Suprapubic skin (tissue), 4 donors: ENCODE measurements around the gene TPD52L2. TPM values are rescaled to one million over a fixed set of nuclear protein-coding genes. Genes with fewer than 3 reads are reported as not detected.

ENCODE experiments used
- DNase-seq, 2 donors: peaks; one replicate each; pipeline ENCODE4 v3.0.0-alpha.2; 2019; ENCODE audit warnings: low spot score in 2 of 2
- H3K27ac ChIP-seq: fragments of 200-600 bp; sonication (generic); one replicate; pipeline ENCODE4 v1.5.1; 2019
- H3K27me3 ChIP-seq: fragments of 200-600 bp; sonication (generic); one replicate; pipeline ENCODE4 v1.5.1; 2019
- H3K36me3 ChIP-seq: fragments of 200-600 bp; sonication (generic); one replicate; pipeline ENCODE4 v1.5.1; 2019
- H3K4me1 ChIP-seq: fragments of 200-600 bp; sonication (generic); one replicate; pipeline ENCODE4 v1.5.1; 2019
- H3K4me3 ChIP-seq: fragments of 200-600 bp; sonication (generic); one replicate; pipeline ENCODE4 v1.5.1; 2019; ENCODE audit warnings: mild to moderate bottlenecking
- H3K9me3 ChIP-seq: fragments of 200-600 bp; sonication (generic); one replicate; pipeline ENCODE4 v1.5.1; 2019
- EP300 ChIP-seq: sonication (generic); formaldehyde crosslinking; IDR thresholded peaks from one replicate; pipeline ENCODE4 v1.6.1; 2017; ENCODE audit warnings: antibody characterized with exemption
- POLR2A ChIP-seq, 2 donors: fragments of 450-650 bp; IDR thresholded peaks; one replicate each; pipeline ENCODE4 v1.6.1; 2017; ENCODE audit warnings: antibody characterized with exemption in 2 of 2, mild to moderate bottlenecking in 2 of 2, moderate library complexity in 2 of 2
- POLR2AphosphoS5 ChIP-seq, 3 donors: sonication (generic); formaldehyde crosslinking; IDR thresholded peaks; one replicate each; pipeline ENCODE4 v1.6.1; 2017; ENCODE audit warnings: antibody characterized with exemption in 3 of 3
- WGBS: methylation state at CpG from one replicate; pipeline ENCODE4 v1.1.5; 2018; 5-methylcytosine and 5-hydroxymethylcytosine counted together
- total RNA-seq, 4 donors: library from RNA; depleted of rRNA; stranded (reverse); fragments of >200 nt; gene quantifications; one replicate each; pipeline ENCODE4 v1.1.0, GENCODE V29; 2016
- TF ChIP-seq, protein P1 (sequence below), 2 donors: fragments of 200-600 bp in 1 of 2; fragments of 450-650 bp in 1 of 2; sonication (generic) in 1 of 2; IDR thresholded peaks; one replicate each; pipeline ENCODE4 v1.5.1; 2016 to 2019; ENCODE audit warnings: antibody characterized with exemption in 2 of 2, mild to moderate bottlenecking in 1 of 2, moderate library complexity in 1 of 2

TPD52L2 gene
- total RNA-seq, 4 donors from 2014 or later: 66.5 to 87.4 (median 74.1) TPM

GRCh38 chr20:63837479-63837878 is 27.6 kb upstream of the TPD52L2 start:
- Histone ChIP-seq H3K4me1 (peaks cover 22% of the 10 kb centered on the region), H3K36me3 (no peaks in the 10 kb centered on the region), H3K27me3 (no peaks in the 10 kb centered on the region), H3K9me3 (no peaks in the 10 kb centered on the region), H3K4me3 (no peak overlapping the region), H3K27ac (no peak overlapping the region)
- 42% methylated on average over 7 of the region's 8 CpGs for WGBS
- TF ChIP-seq POLR2A (IDR thresholded peaks at IDR 0.05) (no peak), POLR2AphosphoS5 (IDR thresholded peaks at IDR 0.05) (no peak), EP300 (no peak)
- TF ChIP-seq, protein P1, sequence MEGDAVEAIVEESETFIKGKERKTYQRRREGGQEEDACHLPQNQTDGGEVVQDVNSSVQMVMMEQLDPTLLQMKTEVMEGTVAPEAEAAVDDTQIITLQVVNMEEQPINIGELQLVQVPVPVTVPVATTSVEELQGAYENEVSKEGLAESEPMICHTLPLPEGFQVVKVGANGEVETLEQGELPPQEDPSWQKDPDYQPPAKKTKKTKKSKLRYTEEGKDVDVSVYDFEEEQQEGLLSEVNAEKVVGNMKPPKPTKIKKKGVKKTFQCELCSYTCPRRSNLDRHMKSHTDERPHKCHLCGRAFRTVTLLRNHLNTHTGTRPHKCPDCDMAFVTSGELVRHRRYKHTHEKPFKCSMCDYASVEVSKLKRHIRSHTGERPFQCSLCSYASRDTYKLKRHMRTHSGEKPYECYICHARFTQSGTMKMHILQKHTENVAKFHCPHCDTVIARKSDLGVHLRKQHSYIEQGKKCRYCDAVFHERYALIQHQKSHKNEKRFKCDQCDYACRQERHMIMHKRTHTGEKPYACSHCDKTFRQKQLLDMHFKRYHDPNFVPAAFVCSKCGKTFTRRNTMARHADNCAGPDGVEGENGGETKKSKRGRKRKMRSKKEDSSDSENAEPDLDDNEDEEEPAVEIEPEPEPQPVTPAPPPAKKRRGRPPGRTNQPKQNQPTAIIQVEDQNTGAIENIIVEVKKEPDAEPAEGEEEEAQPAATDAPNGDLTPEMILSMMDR (IDR thresholded peaks at IDR 0.05): no peak
- no peak for DNase-seq

- 92% methylated on average over 13 of the region's 13 CpGs for WGBS
- no peak for TF ChIP-seq POLR2AphosphoS5 (IDR thresholded peaks at IDR 0.05)
- no peak for TF ChIP-seq EP300
- TF ChIP-seq, protein P1 (IDR thresholded peaks at IDR 0.05): no peak
- no peak for TF ChIP-seq POLR2A (IDR thresholded peaks at IDR 0.05)
- Histone ChIP-seq H3K4me1 (peaks cover 17% of the 10 kb centered on the region), H3K9me3 (no peaks in the 10 kb centered on the region), H3K4me3 (no peak overlapping the region), H3K36me3 (no peaks in the 10 kb centered on the region), H3K27ac (no peak overlapping the region), H3K27me3 (peaks cover 1% of the 10 kb centered on the region)
- DNase-seq: no peak
Measured at GRCh38 chr20:63839620-63840019, 25.4 kb upstream of the TPD52L2 start.

GRCh38 chr20:63840405-63840828 is 24.7 kb upstream of the TPD52L2 start:
- DNase-seq: no peak
- H3K27me3 ChIP-seq: peaks cover 8% of the 10 kb centered on the region
- H3K27ac ChIP-seq: no peak overlapping the region
- H3K4me1 ChIP-seq: peaks cover 11% of the 10 kb centered on the region
- no peaks in the 10 kb centered on the region for H3K9me3 ChIP-seq
- H3K36me3 ChIP-seq: no peaks in the 10 kb centered on the region
- H3K4me3 ChIP-seq: no peak overlapping the region
- 70% methylated on average over 9 of the region's 11 CpGs for WGBS
- TF ChIP-seq POLR2AphosphoS5 (IDR thresholded peaks at IDR 0.05) (no peak), EP300 (no peak), POLR2A (IDR thresholded peaks at IDR 0.05) (no peak)
- TF ChIP-seq, protein P1 (IDR thresholded peaks at IDR 0.05): no peak

DNA sequence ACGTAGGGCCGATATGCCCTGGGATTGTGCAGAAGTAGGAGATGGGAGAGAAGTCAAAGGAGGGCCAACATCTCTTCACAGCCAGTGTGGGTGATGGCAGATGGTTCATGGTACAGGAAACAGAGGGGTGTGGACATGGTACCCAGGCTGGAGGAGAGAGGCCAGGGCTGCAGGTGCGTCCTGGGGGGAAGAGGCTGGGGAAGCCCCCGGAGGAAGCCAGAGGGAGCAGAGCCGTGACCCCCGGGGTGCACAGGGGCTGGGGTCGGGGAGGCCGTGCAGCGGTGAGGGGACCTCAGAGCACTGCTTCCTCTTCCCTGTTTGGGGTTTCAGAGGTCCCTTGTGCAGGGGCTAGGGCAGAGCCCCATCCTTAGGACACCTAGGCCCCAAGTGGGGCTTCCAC is 22.8 kb upstream of the TPD52L2 start:
- Histone ChIP-seq H3K4me1 (peaks cover 20% of the 10 kb centered on the region), H3K27ac (no peak overlapping the region), H3K36me3 (no peaks in the 10 kb centered on the region), H3K9me3 (no peaks in the 10 kb centered on the region), H3K4me3 (no peak overlapping the region), H3K27me3 (peaks cover 14% of the 10 kb centered on the region)
- WGBS: 82% methylated on average over 9 of the region's 9 CpGs
- TF ChIP-seq POLR2AphosphoS5 (IDR thresholded peaks at IDR 0.05): no peak
- no peak for TF ChIP-seq POLR2A (IDR thresholded peaks at IDR 0.05)
- no peak for TF ChIP-seq EP300
- TF ChIP-seq, protein P1 (IDR thresholded peaks at IDR 0.05): no peak
- DNase-seq: no peak

DNA sequence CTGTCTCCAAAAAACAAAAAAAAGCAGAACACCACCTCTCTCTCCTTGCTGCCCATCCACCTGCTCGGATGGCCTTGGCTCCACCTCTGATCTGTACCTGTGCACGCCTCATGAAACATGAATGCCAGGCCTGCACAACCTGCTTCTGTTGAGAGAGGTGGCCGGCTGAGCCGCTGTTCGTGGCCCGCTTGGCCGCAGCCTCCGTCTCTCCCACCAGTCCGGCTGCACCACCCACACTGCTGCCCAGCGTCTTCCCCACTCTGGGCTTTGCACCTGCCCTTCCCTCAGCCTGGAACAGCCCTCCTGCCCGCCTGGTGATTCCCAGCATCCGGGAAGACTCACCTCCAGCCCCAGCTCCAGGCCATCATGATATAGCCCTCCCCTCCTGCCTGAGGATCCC is 21.8 kb upstream of the TPD52L2 start:
- Histone ChIP-seq H3K4me1 (peaks cover 29% of the 10 kb centered on the region), H3K36me3 (no peaks in the 10 kb centered on the region), H3K27me3 (peaks cover 24% of the 10 kb centered on the region), H3K27ac (no peak overlapping the region), H3K4me3 (no peak overlapping the region), H3K9me3 (no peaks in the 10 kb centered on the region)
- no peak for DNase-seq
- TF ChIP-seq, protein P1 (IDR thresholded peaks at IDR 0.05): no peak
- no peak for TF ChIP-seq EP300
- TF ChIP-seq POLR2A (IDR thresholded peaks at IDR 0.05): no peak
- no peak for TF ChIP-seq POLR2AphosphoS5 (IDR thresholded peaks at IDR 0.05)
- WGBS: 85% methylated on average over 12 of the region's 12 CpGs
